Left ventricle myocardium inferior (tissue), 1 donor: ENCODE data around the gene EFHC1. TPM values are rescaled to one million over a fixed set of nuclear protein-coding genes. Genes with fewer than 3 reads are reported as not detected.

Experiments
- DNase-seq: peaks from one replicate; pipeline ENCODE4 v3.0.0-alpha.2; 2020
- H3K27ac ChIP-seq: fragments of 200-600 bp; replicated peaks from 2 replicates; pipeline ENCODE4 v1.8.0; 2021
- H3K27me3 ChIP-seq: fragments of 200-600 bp; 2 replicates; pipeline ENCODE4 v1.8.0; 2021; ENCODE audit warnings: low read depth
- H3K36me3 ChIP-seq: fragments of 200-600 bp; 2 replicates; pipeline ENCODE4 v1.8.0; 2021
- H3K4me1 ChIP-seq: fragments of 200-600 bp; 2 replicates; pipeline ENCODE4 v1.8.0; 2021
- H3K4me3 ChIP-seq: fragments of 200-600 bp; 2 replicates; pipeline ENCODE4 v1.8.0; 2021; ENCODE audit warnings: mild to moderate bottlenecking, moderate library complexity
- H3K9me3 ChIP-seq: fragments of 200-600 bp; replicated peaks from 2 replicates; pipeline ENCODE4 v1.8.0; 2021
- CTCF ChIP-seq: fragments of 200-600 bp; IDR thresholded peaks from 2 replicates; pipeline ENCODE4 v1.8.0; 2021; ENCODE audit warnings: antibody characterized with exemption, mild to moderate bottlenecking, borderline replicate concordance
- intact Hi-C: fragments of 100-400 bp; cut with micrococcal nuclease; formaldehyde crosslinking; loops from one replicate; pipeline ENCODE4 v1.11.0; 2022
- total RNA-seq: library from RNA; stranded (reverse); fragmentation: NEBNext Ultra II Directional; extraction: Animal tissue kit (Norgen Biotek cat#: 25700); gene quantifications from one replicate; pipeline ENCODE4 v1.2.1, GENCODE V29; 2021
- donor health status: DM: no; HTN: yes; CAD: no; lungs with severe emphysema.

The EFHC1 gene
- total RNA-seq, 1 donor from 2014 or later, result 5.7 TPM

GRCh38 chr6:52391599-52391998 is 28.5 kb upstream of the EFHC1 start:
- Histone ChIP-seq H3K9me3 (no peaks in the 10 kb centered on the region), H3K36me3 (no peaks in the 10 kb centered on the region), H3K4me3 (no peak overlapping the region), H3K27me3 (no peaks in the 10 kb centered on the region), H3K27ac (no peak overlapping the region), H3K4me1 (peaks cover 23% of the 10 kb centered on the region)
- intact Hi-C loops, result no loop called here
- no peak for DNase-seq
- no peak for TF ChIP-seq CTCF

GRCh38 chr6:52392944-52393343 is 27.2 kb upstream of the EFHC1 start:
- peaks cover 23% of the 10 kb centered on the region for H3K4me1 ChIP-seq
- no peaks in the 10 kb centered on the region for H3K27me3 ChIP-seq
- no peak overlapping the region for H3K27ac ChIP-seq
- no peak for DNase-seq
- H3K9me3 ChIP-seq, result no peaks in the 10 kb centered on the region
- intact Hi-C loops, result no loop called here
- no peak for TF ChIP-seq CTCF
- no peak overlapping the region for H3K4me3 ChIP-seq
- no peaks in the 10 kb centered on the region for H3K36me3 ChIP-seq

DNA sequence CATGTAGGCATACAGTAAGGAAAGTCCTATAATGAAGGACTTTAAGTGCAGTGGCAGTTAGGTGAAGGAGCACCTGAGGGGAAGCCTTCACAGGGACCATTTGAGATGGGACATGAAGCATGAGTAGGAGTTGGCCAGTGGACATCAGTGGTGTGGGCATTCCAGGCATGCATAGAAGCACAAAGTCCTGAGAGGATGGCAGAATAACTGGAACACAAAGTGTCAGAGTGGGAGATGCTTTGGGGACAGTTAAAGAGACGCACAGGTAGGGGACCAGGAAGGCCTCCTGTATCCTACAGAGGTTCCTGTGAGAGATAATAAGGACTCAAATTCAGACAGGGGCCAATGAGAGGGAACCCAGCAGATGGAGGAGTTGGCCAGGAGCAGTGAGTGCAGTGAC is 26.4 kb upstream of the EFHC1 start:
- Histone ChIP-seq H3K4me3 (no peak overlapping the region), H3K27ac (no peak overlapping the region), H3K27me3 (no peaks in the 10 kb centered on the region), H3K9me3 (no peaks in the 10 kb centered on the region), H3K4me1 (peaks cover 20% of the 10 kb centered on the region), H3K36me3 (no peaks in the 10 kb centered on the region)
- TF ChIP-seq CTCF, result no peak
- intact Hi-C loops, result no loop called here
- DNase-seq, result no peak

DNA sequence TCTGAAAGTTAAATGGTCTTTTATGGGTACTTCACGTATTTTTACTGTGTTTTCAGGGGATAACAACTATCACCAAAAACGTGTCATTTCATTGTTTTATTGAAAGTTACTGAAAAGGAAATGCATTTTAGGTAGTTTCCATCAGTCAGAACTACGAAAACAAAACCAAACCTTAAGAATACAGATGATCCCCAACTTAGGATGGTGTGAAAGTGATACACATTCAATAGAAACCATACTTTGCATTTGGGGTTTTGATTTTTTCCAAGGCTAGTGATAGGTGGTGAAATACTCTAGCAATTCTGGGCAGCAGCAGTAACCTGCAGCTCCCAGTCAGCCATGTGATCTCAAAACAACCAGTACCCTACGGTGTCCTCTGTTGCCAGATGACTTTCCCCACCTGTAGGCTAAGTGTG is 25.9 kb upstream of the EFHC1 start:
- Histone ChIP-seq H3K27ac (no peak overlapping the region), H3K4me3 (no peak overlapping the region), H3K36me3 (no peaks in the 10 kb centered on the region), H3K27me3 (no peaks in the 10 kb centered on the region), H3K4me1 (peaks cover 15% of the 10 kb centered on the region), H3K9me3 (no peaks in the 10 kb centered on the region)
- TF ChIP-seq CTCF, result no peak
- intact Hi-C loops, result no loop called here
- no peak for DNase-seq

DNA sequence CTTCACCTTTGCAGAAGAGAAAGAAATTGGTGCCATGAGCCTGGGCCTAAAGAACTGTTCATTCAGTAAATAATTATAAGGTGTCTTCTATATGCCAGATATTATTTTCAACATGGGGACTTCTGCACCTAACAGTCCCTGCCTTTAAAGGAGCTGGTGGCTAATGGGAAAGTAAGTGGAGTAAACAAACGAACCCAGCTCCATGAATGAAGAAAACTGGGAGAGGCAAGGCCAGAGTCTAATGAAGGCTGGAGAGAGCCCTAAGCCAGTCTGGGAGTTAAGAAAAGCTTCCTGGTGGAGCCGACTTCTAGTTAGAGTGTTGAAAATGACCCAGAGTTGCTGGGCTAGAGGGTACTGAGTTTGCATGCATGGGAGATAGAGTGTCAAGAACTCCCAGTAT is 24.2 kb upstream of the EFHC1 start:
- TF ChIP-seq CTCF, result no peak
- DNase-seq, result no peak
- intact Hi-C loops, result no loop called here

More for the DNA sequence above, 24.2 kb upstream of the EFHC1 start:
- Histone ChIP-seq H3K9me3 (no peaks in the 10 kb centered on the region), H3K4me1 (no peaks in the 10 kb centered on the region), H3K27me3 (no peaks in the 10 kb centered on the region), H3K36me3 (no peaks in the 10 kb centered on the region), H3K4me3 (no peak overlapping the region), H3K27ac (no peak overlapping the region)
